HTR-8/SVneo (cell line): ENCODE results near the gene SORBS1.

Experiments
- DNase-seq: peaks from one replicate; pipeline ENCODE4 v3.0.0; 2011; ENCODE audit warnings: low spot score, mixed read lengths; ENCODE audit not compliant: insufficient read length
- FAIRE-seq: peaks from 2 replicates; lab custom pipeline; 2011; peaks lifted over from hg19 to GRCh38; lab: Jason Lieb, UNC

SORBS1 gene

DNA sequence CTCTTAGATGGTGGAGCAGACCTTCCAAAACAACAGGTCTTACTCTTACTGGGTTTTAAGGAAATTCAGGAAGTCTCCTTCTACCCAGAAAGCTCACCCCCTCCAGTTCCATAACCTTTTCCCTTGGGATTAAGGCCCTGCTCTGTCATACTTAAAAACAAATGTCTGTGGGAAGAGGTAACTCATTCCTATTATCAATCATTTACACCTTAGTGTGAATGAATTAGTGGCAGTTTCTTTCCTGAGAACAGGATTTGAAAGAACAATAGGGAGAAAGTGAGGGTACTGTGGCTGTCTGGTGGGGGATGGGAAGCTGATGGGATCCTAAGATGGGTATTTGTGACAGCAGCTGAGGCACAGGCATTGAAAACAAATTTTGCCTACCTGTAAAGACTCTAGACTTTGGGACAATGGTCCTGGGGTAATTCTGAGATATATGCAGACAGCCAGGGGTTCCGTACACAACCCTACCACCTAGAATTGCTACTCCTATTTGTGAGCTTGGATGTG, 248.1 kb downstream of the SORBS1 start:
- no peak for DNase-seq
- FAIRE-seq, result no peak

DNA sequence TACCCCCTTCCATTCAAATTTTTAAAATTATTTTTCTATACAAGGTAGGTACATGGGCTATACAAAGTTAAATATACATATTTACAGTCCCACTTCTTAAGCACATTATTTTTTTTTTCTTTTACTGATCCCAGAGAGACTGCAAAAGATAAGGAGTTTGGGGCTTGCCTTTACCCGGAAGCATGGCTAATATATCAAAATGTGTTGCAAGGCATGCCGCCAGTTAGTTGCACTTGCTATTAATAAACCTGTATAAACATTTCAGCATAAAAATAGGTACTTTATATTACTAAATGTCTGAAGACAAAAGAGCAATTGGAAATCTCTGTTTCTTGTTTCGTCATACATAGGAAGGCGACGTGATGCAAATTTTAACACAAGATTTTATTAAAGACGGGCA, 248.9 kb downstream of the SORBS1 start:
- FAIRE-seq, result no peak
- DNase-seq, result no peak

DNA sequence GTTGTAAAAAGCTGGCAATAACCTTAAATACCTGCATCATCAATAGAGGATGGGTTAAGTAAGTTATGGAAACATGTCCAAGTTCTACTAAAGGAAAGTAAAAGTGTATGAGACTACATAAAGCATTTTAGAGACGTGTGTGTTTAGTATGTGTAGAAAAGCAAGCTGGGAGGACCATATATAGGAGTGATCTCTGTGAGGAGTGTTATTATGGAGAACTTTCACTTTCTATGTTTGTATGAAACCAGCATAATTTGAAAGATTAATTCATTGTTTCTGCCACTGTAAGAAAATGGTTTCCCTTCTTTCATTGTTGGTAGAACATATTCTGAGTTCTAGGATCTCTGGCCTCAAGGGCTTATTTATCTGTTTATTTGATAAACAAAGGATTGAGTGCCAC, 251.2 kb downstream of the SORBS1 start:
- DNase-seq (no peak), FAIRE-seq (no peak)

DNA sequence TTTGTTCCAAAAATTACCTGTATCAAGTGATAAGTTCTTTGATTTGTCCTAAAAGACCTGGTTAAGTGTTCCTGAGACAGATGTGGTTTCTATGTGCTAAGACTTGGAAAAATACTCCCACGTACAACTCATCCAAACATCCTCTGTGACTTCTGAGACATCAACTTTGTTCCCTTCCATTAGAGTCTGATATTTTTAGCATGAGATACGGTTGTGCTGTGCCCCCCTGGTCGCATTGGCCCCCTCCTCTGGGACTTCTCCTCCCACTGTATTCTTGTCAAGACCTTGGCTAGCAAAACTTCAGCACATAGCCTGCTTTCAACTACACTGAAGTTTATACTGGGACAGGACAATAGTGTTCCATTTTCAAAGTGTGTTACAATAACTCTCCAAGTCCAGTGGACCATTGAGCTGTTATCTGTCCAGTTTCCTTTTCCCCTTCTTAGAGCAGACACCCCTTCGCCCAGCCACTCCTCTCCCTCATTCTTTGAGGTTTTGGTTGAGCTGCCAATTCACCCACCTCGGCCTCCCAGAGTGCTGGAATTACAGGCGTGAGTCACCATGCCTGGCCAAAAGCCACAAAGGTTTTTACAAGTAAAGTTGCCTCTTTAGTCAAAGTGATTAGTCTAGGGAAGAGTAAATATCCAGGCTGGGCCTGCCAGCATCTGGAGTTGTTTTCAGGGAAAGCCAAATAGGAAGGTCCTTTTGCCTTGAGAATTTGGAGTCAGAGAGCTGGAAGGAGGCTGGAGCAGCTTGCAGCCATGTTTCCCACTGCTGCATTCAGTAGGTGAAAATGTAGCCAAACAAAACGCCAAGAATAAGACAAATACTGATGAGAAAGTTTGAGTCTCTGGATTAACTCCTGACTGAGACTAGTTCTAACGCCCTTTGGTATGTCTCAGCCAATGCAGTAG, 252.5 kb downstream of the SORBS1 start:
- peak; percentile 38 for FAIRE-seq
- peak; percentile 74 for DNase-seq

DNA sequence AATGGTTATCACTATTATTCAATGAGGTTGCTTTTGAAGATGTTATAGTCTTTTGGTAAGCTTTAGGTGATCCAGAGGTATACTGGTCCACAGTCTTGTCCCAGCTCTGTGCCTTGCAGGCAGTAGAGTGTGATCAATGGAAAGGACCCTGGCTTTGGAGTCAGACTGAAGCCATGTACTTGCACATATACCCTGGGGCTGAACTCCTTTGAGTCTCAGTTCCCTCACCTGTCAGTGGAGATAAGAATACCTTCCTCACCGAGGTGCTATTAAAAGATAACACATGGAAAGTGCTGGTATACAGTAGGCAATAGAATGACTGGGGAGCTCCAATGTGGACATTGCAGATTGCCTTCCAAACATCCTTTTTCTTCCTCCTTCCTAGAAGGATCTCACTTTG, 254.3 kb downstream of the SORBS1 start:
- FAIRE-seq (no peak), DNase-seq (no peak)

DNA sequence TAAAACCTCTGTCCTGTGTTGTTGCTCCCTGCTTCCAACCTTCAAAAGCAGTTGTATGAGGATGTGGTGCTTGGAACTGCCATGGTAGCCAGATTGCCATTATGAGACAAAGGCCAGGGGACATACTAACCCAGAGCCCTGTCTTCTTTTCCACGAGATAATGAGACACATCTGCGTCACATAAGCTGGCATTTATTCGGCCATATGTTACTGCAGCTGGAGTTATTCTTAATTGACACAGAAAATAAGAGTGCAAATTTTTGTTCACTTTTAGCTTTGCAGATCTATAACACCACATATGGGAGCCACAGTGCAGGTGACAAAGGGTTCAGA, 254.9 kb downstream of the SORBS1 start:
- FAIRE-seq (no peak), DNase-seq (no peak)

DNA sequence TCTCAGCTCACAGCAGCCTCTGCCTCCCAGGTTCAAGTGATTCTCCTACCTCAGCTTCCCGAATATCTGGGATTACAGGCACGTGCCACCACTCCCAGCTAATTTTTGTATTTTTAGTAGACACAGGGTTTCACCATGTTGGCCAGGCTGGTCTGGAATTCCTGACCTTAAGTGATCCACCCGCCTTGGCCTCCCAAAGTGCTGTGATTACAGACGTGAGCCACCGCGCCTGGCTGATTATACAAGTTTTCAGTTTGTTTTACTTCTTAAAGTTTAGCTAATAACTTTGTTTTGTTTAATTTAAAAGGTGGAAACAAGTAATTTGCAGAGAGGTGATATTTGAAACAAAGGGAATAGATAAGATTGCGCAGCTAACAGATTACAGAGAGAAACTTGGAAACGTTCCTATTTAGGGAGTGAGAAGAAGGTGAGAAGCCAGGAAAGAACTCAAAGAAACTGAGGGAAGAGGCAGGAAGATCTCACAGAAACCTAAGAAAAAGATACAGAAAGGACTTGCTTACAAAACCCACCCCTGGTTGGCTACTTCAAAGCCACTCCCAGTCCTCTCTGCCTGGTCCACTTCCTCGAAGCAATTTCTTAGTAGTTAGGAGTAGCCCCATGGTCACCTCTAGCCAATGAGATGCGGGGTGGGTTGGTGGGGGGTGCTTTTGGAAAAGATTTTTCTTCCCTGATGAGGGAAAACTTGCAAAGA, 255.4 kb downstream of the SORBS1 start:
- FAIRE-seq (no peak), DNase-seq (no peak)

DNA sequence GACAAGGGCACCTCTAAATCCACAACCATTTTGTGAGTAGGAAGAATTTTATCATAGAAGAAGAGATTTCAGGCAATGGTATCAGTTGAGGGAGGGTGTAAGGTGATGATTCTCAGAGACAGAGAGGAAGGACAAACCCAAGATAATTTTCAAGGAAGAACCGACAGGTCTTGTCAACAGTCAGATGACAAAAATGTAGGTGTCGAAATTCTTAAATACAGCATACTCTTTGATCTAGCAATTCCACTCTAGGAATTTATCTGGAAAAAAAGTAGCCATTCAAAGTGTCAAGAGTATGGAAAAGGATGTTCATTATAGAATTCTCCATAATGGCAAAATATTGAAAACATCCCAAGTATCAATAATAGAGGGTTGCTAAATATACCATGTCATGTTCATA, 256.2 kb downstream of the SORBS1 start:
- FAIRE-seq (no peak), DNase-seq (no peak)

DNA sequence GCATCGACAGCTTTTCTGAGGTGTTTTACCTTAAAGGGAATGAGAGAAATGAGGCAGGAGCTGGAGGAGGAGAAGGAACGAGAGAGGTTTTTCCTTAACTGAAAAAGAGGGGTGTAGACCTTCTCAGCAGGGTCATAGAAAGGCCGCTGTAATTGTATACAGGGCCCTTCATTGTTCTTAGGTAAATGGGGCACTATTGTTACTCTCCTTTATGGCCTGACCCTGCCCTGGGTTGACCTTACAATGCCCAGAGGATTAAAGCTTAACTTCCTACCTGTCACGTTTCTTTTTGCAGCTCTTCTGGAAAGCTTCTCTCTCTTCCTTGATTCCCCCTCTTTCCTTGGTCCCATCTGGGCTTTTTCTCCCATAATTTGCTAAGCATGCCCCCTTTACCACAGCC, 256.7 kb downstream of the SORBS1 start:
- DNase-seq, result no peak
- no peak for FAIRE-seq

DNA sequence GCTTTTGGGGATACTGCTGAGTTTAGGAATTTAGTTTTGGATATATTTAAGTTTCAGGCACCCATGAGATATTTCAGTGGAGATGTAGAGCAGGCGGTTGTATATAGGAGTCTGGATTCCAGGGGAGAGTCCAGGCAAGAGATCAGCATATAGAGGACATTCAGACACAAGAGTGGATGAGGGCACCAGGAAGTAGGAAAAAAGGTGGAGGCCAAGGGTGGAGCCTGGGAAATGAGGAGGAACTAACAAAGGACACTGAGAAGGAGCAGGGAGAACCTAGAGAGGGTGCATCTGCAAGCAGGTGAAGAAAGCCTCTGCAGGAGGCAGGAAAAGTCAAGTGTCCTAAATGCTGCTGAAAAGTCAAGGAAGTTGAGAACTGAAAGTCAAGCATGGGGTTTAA, 257.2 kb downstream of the SORBS1 start:
- no peak for FAIRE-seq
- no peak for DNase-seq

DNA sequence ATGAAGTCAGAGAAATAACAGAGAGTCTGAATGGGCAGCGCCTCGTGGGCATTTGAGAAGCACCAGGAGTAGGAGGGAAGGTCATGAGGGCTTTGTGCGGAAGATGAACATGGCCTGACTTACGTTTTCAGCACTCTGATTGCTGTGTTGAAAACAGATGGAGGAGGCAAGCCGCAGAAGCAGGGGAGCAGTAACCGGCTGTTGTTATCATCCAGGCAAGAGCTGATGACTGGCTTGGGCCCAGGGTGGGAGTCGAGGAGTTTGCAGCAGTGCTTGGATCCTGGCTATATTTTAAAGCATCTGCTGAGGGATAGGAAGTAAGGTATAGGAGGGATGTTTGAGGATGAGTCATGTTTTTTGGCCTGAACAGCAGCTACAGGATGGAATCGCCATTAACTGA, 257.6 kb downstream of the SORBS1 start:
- FAIRE-seq (no peak), DNase-seq (no peak)

DNA sequence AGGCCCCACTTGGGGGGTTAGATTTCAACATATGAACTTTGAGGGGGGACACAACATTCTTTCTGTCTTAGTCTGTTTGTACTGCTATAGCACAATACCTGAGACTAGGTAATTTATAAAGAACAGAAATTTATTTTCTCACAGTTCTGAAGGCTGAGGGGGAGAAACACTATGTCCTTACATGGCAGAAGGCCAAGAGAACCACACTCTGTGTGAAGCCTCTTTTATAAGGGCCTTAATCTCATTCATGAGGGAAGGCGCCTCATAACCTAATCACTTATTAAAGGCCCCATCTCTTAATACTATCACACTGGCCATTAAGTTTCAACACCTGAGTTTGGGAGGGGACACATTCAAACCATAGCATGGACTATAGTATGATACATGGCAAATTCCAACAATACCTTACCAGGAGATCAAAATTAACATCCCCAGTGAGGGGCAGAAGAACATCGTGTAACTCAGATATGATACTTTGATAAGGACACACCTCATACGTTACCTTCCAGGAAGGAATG, 261.1 kb downstream of the SORBS1 start:
- DNase-seq (no peak), FAIRE-seq (no peak)

DNA sequence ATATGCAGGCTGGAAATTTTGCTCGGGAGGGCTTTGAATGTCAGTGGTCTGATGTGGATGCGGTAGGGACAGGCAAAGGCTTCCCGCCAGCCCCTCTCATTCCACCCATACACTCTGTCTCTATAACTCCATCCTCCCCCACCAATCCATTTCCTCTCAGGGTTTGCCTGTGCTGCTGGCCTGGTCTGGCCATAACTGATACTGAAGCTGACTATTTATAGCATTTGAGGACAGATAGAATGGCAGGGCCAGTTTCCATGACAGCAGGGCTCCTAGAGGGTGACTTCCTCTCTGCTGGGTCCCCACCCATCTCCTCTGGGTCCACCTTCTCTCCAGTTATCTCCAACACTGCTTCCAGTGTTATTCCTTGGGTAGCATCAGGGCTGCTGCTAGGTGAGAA, 263.8 kb downstream of the SORBS1 start:
- no peak for DNase-seq
- FAIRE-seq, result no peak

DNA sequence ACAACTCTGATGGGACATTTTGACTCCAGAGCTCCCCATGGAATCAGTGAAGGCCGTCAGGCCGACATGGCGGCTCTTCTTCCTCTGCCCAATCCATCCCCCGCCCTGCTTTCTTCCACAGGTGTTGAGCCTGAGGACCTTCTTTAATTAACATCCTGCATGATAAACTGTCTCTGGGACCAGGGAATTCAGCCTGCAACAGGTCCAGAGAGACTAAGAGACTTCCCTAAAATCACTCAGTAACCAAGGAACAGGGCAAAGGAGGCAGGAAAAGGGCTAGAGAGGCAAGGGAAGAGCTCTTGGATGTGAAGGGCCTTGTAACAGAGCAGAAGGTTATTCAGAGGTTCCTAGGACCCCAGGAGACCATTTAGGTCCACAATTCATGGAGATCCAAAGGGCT, 264.4 kb downstream of the SORBS1 start:
- no peak for DNase-seq
- no peak for FAIRE-seq

DNA sequence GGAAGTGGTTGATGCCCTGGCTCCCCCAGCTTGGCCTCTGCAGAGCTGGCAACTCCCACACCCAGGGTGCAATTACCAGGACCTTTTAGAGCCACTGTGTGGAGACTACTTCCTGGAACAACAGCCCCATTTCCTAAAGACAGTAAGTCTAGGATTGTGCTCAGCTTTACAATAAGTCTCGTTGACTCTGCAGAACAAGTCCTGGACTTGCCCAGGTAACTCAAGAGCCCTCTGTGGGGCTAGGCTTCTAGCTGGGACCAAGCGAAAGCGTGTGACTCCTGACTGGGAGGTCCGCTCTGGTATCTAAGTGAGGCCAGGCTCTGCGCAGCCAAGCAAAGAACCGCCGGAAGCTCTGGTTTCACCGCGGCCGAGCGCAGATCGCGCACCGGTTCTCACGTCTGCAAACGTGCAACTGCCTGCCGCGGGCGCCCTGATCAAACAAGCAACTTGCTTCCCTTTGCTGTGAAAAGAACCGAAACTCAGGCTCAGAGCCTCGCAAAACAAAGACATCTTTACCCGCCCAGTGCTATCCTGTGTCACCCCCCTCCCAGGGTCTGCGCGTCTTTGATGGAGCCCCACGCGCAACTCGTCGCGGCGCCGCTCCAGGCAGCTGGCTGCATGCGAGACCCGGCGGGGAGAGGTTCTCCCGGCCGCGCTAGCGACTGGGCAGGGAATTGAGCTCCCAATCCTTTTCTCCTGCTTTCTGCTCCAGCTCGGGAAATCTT, 266.0 kb downstream of the SORBS1 start:
- DNase-seq (no peak), FAIRE-seq (no peak)

DNA sequence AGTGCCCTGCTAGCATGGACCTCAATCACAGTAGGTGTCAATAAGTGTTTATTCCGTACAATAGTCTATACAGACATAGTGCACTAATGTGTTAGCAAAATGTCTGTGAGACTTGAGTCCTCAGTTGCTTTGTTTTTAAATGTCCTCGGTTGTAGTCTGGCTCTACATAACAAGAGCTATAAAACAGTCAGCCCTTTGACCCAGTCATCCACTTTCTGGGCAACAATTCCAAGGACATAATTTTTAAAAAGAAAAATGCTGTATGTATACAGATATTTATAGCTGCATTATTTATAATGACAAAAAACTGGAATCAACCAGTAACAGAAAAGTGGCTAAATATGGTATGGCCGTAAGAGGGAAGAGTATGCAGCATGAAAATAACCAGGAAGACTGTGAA, 267.5 kb downstream of the SORBS1 start:
- FAIRE-seq, result no peak
- DNase-seq, result no peak

DNA sequence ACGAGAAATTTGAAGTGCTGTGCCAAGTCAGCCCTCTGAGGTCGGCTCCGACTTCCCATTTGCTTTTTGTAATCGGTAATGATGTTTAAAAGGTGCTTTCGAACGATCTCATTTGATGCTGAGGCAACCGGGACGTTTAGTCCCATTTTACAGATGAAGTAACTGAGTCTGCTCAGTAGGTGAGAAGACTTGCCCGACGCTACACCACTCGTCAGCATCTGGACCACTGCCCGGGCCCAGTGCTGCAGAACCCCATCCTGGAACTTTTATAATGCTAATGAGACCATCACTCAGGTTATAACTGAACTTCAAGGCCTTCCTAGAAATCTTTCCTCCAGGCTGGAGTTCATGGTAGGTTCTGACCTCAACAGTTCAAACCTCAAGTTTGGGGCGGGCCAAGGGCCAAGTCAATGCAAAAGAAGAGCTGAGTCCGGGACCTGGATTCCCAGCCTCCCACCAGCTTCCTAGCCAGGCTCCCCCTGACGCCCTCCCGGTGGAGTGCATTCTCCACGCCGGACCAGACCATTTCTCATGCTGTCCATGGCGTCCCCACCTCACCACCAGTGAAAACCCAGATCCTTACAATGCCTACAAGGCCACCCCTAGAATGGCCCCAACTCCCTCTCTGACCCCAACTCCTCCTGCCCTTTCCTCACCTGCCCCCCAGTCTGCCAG, 269.7 kb downstream of the SORBS1 start:
- FAIRE-seq (no peak), DNase-seq (no peak)

DNA sequence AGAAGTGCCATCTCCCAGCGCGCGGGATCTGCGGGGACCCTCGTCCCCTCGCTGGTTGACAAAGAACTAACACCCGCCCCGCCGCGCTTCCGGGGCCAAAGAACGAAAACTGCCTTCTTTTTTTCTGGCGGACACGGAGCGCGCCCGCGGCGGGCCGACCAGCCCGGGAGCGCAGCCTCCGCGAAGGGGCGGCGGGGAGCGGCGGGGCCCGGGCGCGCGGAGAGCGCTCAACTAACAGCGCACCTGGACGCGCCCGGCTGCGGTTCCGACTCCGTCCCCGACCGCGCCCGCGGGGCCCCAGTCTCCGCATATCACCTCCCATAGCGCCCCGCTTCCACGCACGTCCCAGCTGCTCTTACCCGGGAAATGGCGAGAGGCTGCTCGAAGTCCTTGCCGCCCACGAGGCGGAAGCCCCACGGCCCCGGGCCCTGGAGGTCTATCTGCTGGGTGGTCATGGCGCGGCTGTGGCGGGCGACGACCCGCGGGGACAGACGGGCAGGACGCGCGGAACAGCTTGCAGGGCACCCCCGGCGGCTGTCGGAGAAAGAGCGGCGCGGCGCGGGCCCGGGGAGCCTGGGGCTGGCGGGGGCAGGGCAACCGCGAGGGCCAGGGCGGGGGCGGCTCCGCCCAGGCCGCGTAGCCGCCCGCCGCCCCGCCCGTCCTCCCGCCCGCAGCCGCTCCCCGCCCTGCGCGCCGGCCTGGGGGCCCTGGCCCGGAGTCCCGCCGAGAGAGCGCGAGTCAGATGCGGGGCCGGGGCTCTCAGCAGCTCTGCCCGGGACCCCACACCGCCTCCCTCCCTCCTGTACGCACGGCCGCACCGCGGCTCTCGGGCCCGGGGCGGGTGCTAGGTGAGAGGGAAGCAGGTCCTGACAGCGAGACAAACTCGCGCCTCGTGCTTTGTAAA, 270.5 kb downstream of the SORBS1 start, which contains the start of gene PDLIM1:
Gene PDLIM1, minus strand, starts transcription at position 543 of the 904 bp plus-strand sequence. Its CDS starts 88 bp downstream, at position 455.
- DNase-seq, result peak; percentile 59
- FAIRE-seq, result no peak

DNA sequence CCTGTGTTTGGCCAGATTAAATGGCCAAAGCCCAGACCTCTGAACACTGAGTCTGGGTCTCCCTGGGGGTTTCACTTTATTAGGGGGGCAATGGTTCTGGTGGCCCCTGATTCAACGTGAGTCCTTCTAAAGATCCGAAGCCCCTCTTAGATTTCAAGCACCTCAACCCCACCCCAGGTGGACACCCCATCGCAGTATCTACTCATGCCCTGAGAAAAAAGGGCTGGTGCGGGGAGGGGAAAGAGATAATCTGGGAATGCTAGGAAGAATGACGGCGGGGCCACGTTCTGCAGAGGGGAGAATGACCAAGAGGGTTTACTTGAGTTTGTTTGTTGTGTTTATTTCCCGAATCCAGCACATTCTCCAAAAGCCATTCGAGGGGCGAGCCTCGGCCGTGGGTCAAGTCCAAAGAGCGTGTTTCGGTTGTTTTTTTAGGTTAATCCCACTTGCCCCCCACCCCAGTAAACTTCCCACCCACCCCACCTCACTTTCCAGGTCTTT, 271.2 kb downstream of the SORBS1 start:
- FAIRE-seq (no peak), DNase-seq (no peak)
